ENCODE measurements around the gene PEMT. TPM values are rescaled to one million over a fixed set of nuclear protein-coding genes. Genes with fewer than 3 reads are reported as not detected.

Gene PEMT
- total RNA-seq, 1 donor from 2014 or later, result 14.1 TPM

DNA sequence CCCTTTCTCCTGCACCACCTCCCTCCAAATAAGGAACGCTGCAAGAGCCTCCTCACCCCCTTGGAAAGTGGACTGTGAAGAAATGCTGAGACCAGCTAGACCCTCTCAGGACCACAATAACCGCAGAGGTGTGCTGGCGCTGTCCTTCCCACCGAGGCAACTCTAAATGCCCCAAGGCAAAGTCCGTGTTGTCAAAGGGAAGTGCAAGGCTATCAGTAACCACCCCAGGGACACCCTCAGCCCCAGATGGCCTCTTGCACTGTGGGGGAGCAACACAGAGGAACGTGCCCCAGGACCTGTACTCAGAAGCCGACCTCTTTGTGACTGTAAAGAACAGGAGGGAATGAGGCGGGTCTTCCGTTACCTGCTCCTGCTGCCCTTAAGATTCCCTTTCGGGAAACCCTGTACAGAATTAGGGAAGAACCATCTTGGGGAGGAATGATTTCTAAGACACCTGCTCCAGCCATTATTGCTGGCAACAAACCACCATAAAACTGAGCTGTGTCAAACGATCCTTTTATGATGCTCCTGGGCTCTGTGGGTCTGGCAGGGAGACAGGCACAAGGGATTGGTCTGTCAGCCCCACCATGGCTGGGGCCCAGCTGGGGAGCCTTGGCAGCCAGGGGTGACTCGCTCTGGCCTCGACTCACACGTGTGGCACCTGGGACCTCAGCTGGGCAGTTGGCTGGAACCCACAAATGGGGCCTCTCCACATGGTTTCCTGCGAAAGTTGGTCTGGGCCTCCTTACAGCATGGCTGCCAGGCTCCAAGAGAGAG lies 129.3 kb downstream of the PEMT start:
- intact Hi-C loops (cut with micrococcal nuclease), result no loop called here

DNA sequence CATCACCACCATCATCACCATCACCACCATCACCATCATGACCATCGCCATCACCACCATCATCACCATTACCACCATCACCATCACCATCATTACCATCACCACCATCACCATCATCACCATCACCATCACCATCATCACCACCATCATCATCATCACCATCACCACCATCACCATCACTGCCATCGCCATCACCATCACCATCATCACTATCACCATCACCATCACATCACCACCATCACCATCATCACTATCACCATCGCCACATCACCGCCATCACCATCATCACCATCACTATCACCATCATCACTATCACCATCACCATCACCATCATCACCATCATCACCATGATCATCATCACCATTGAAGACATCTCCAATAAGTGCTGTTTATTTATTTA lies 131.5 kb downstream of the PEMT start:
- intact Hi-C loops (cut with micrococcal nuclease), result no loop called here

DNA sequence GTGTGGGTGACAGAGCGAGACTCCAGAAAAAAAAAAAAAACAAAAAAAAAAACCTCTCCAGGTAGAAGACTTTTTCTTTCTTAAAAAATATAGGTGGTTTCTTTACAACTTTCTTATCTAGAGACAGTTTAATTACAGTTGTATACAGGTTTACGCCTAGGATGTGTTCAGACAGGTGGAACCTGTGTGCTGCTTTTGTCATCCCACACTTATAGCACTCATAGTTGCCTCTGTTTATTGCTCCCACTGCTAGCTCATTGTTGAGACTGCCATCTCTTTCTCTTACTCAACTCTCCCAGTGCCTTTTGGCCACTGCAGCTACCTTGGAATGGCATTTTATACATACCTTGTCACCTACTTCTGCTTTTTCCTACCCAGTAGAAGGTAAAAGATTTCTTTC lies 133.8 kb downstream of the PEMT start:
- intact Hi-C loops (cut with micrococcal nuclease), result no loop called here

DNA sequence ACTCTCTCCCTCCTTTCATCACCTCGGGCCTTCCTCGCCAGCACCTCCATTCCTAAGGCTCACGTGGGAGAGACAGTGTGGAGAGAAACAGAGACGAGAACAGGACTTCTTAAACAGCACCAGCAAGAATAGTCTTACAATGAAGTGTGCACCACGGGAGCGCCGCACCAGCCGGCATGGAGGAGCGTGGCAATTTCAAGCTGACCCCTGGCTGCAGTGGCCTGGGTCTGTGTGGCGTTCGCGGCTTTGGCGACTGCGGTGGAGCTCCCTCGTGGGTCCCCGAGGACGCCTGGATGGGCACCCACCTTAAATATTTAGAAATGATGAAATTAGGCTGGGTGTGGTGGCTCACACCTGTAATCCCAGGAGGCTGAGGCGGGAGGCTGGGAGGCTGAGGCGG lies 135.3 kb downstream of the PEMT start:
- intact Hi-C loops (cut with micrococcal nuclease), result no loop called here

Other genes starting within 250 kb of the PEMT start
- gene MED9, start 114.7 kb downstream of the PEMT start, total RNA-seq, result 12.7 and 13.5 TPM in 2 replicates
- 1.4 and 2.1 TPM in 2 replicates for gene RASD1, start 95.3 kb downstream of the PEMT start, total RNA-seq
- gene RAI1, start 89.8 kb upstream of the PEMT start, total RNA-seq, result 21.4 and 24.4 TPM in 2 replicates
- gene SREBF1, start 245.3 kb upstream of the PEMT start, total RNA-seq, result 174 and 198 TPM in 2 replicates